LNCaP clone FGC (cell line): Measurements from ENCODE around the gene NCEH1.

Source experiments
- DNase-seq: peaks from one replicate; pipeline ENCODE4 v3.0.0-alpha.2; 2011; ENCODE audit warnings: low read depth
- H3K4me3 ChIP-seq: 2 replicates; pipeline ENCODE4 v1.5.1; 2011; ENCODE audit warnings: mild to moderate bottlenecking, low read depth, low read length, control low read depth
- CTCF ChIP-seq: IDR thresholded peaks from 2 replicates; pipeline ENCODE4 v1.5.1; 2012; ENCODE audit warnings: mild to moderate bottlenecking; ENCODE audit not compliant: control insufficient read depth, insufficient read depth; ENCODE audit errors: extremely low read depth

Gene NCEH1

GRCh38 chr3:172643506-172644179, 67.2 kb downstream of the NCEH1 start:
- H3K4me3 ChIP-seq, result no peak overlapping the region
- DNase-seq, result no peak
- TF ChIP-seq CTCF, result no peak

DNA sequence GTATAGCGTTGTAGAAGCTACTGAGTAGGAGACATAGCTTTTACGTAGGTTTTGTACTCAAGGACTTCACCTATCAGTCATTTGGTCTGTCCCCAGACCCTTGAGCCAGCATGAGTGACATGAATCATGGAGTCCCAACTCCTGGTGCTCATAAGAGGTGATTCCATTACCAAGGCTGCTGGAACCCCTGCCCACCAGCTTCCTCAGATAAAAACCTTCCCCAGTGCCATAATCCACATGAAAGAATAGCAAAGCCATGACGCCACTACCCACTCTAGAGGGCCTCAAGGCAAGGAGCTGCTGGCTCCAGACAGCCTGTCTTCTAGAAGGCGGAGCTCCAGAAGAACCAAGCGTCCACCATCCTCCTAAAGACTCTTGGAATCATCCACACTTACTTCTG, 69.6 kb downstream of the NCEH1 start:
- no peak for TF ChIP-seq CTCF
- no peak overlapping the region for H3K4me3 ChIP-seq
- no peak for DNase-seq

DNA sequence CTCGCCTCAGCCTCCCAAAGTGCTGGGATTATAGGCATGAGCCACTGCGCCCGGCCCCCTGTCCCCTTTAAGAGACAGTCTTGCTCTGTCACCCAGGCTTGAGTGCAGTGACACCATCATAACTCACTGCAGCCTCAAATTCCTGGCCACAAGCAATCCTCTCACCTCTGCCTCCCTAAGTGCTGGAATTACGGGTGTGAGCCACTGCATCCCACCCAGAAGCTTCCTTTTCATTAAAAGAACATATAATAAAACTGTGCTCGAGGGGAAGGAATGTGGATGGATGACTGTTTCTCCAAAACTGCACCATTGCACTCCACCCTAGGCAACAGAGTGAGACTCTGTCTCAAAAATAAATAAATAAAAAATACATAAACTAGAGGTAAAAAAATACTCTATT, 70.1 kb downstream of the NCEH1 start:
- no peak for DNase-seq
- TF ChIP-seq CTCF, result no peak
- H3K4me3 ChIP-seq, result no peak overlapping the region

DNA sequence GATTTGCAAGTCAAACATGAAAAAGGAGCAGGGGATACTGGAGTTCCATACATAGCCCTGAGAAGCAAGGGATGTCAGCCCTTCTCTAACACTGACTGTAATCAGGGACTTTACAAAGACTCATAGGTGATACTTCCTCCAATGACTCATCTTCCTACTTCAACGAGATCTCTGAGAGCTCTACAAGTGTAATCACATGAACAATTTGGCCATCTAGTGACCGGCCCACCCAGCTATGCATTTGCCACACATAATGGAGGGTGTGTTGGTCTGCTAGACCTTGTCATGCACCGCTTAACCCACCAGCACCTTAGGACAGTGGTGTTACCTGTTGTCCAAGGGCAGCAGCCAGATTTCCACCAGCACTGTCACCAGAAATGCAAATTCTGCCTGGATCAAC, 75.3 kb downstream of the NCEH1 start:
- DNase-seq, result no peak

DNA sequence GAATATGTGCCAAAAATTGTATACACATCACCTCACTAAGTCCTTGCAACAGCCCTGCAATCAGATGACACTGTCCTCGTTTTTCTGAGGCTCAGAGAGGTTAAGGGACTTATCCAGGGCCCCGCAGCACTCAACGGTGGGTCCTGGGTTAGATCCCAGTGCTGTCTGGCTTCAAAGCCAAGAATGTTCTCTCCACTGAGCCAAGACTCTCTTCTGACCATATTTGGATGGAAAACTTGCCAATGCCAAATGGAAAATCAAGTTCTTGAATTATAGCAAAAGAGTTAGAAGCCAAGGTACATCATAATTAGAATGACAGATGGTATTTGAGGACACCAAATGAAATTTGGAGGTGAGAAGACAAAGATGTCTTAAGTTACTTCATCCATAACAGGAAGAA, 75.9 kb downstream of the NCEH1 start:
- TF ChIP-seq CTCF, result no peak
- no peak for DNase-seq
- H3K4me3 ChIP-seq, result no peak overlapping the region

More for the DNA sequence above, 75.3 kb downstream of the NCEH1 start:
- no peak for TF ChIP-seq CTCF
- no peak overlapping the region for H3K4me3 ChIP-seq

DNA sequence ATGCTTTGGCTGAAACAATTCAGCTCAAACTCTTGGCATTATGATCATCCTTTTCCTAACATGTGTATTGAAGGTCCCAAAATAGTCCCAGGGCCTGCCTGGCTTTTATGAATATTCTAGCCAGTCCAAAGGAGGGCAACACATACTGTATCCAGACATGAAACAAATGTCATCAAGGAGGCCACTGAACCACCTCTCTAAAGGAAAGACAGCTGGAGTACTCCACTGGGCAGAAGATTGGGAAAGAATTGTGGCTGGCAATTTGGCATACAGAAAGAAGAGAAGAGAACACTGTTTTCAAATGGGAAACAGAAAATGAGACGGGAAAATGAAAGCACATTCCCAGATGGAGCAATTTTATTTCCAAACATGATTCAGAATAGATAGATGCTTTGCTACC, 80.6 kb downstream of the NCEH1 start:
- no peak for DNase-seq
- no peak for TF ChIP-seq CTCF

DNA sequence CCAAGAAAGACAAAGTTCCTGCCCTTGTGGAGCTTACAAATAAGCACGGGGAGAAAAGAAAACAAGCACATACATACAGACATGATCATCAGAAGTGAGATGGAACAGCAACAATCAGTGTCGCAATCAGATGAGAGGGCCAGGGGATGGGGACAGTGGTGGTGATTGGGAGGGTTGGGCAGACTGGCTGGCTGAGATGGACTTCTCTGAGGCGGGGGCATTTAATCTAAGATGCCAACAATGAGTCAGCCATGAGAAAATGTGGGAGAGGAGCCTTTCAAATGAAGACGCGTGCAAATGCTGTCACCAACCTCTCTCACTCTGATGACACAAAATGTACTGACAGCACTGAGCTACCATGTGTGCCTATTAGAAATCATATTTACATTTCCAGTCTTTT, 81.4 kb downstream of the NCEH1 start:
- DNase-seq, result no peak
- no peak overlapping the region for H3K4me3 ChIP-seq
- TF ChIP-seq CTCF, result no peak

More for the DNA sequence above, 80.6 kb downstream of the NCEH1 start:
- H3K4me3 ChIP-seq, result no peak overlapping the region
